Dendritic cell treated with granulocyte-macrophage colony-stimulating factor and Interleukin-4, amounts not matched to agents 40 ng/mL and 50 ng/mL, for 4 days (primary cell): Measurements from ENCODE around the gene LMOD2.

Experiments used
- H3K27ac Mint-ChIP-seq: one replicate; pipeline ENCODE4 v1.8.0; 2022; ENCODE audit warnings: mild to moderate bottlenecking, mixed read lengths
- H3K27me3 Mint-ChIP-seq: one replicate; pipeline ENCODE4 v1.8.0; 2022; ENCODE audit warnings: mild to moderate bottlenecking, mixed read lengths
- H3K36me3 Mint-ChIP-seq: one replicate; pipeline ENCODE4 v1.8.0; 2022; ENCODE audit warnings: low read depth, mixed read lengths
- H3K4me1 Mint-ChIP-seq: one replicate; pipeline ENCODE4 v1.8.0; 2022; ENCODE audit warnings: low read depth, mixed read lengths
- H3K4me3 Mint-ChIP-seq: one replicate; pipeline ENCODE4 v1.8.0; 2022; ENCODE audit warnings: mild to moderate bottlenecking, moderate library complexity, mixed read lengths
- H3K9me3 Mint-ChIP-seq: one replicate; pipeline ENCODE4 v1.8.0; 2022; ENCODE audit warnings: mixed read lengths
- intact Hi-C: fragments of 100-400 bp; cut with micrococcal nuclease; formaldehyde crosslinking; loops from one replicate; pipeline ENCODE4 v1.15.0; 2022

LMOD2 gene

GRCh38 chr7:123655614-123656013, at the start of gene LMOD2:
TSS of gene LMOD2 (plus strand) at chr7:123655866. CDS start at chr7:123655964, 98 bp downstream.
- no peak within 1 kb of the TSS for H3K27ac Mint-ChIP-seq
- no peaks in the 10 kb centered on the region for H3K36me3 Mint-ChIP-seq
- no peaks in the 10 kb centered on the region for H3K4me1 Mint-ChIP-seq
- H3K27me3 Mint-ChIP-seq = peaks cover 4% of the 10 kb centered on the region
- intact Hi-C loops = no loop called here
- no peaks in the 10 kb centered on the region for H3K9me3 Mint-ChIP-seq
- no peak within 1 kb of the TSS for H3K4me3 Mint-ChIP-seq

GRCh38 chr7:123607423-123607975, 48.2 kb upstream of the LMOD2 start:
- H3K36me3 Mint-ChIP-seq = no peaks in the 10 kb centered on the region
- H3K9me3 Mint-ChIP-seq = no peaks in the 10 kb centered on the region
- no peaks in the 10 kb centered on the region for H3K27me3 Mint-ChIP-seq
- no peak overlapping the region for H3K27ac Mint-ChIP-seq
- no peaks in the 10 kb centered on the region for H3K4me1 Mint-ChIP-seq
- no peak overlapping the region for H3K4me3 Mint-ChIP-seq
- intact Hi-C loops = no loop called here

GRCh38 chr7:123608991-123609882, 46.4 kb upstream of the LMOD2 start:
- Mint-ChIP-seq H3K4me3 (no peak overlapping the region), H3K4me1 (no peaks in the 10 kb centered on the region), H3K9me3 (no peaks in the 10 kb centered on the region), H3K27me3 (peaks cover 3% of the 10 kb centered on the region), H3K36me3 (no peaks in the 10 kb centered on the region), H3K27ac (no peak overlapping the region)
- intact Hi-C loops = no loop called here

GRCh38 chr7:123609883-123610239, 45.8 kb upstream of the LMOD2 start:
- H3K36me3 Mint-ChIP-seq = no peaks in the 10 kb centered on the region
- peaks cover 3% of the 10 kb centered on the region for H3K27me3 Mint-ChIP-seq
- H3K4me1 Mint-ChIP-seq = no peaks in the 10 kb centered on the region
- no peak overlapping the region for H3K27ac Mint-ChIP-seq
- H3K4me3 Mint-ChIP-seq = no peak overlapping the region
- no peaks in the 10 kb centered on the region for H3K9me3 Mint-ChIP-seq
- intact Hi-C loops = no loop called here

GRCh38 chr7:123612024-123612423, 43.6 kb upstream of the LMOD2 start:
- Mint-ChIP-seq H3K27ac (no peak overlapping the region), H3K4me1 (no peaks in the 10 kb centered on the region), H3K9me3 (no peaks in the 10 kb centered on the region), H3K27me3 (peaks cover 3% of the 10 kb centered on the region), H3K4me3 (no peak overlapping the region), H3K36me3 (no peaks in the 10 kb centered on the region)
- intact Hi-C loops = no loop called here

GRCh38 chr7:123615344-123615743, 40.3 kb upstream of the LMOD2 start:
- intact Hi-C loops = no loop called here
- H3K4me1 Mint-ChIP-seq = no peaks in the 10 kb centered on the region
- peaks cover 3% of the 10 kb centered on the region for H3K27me3 Mint-ChIP-seq
- no peaks in the 10 kb centered on the region for H3K36me3 Mint-ChIP-seq
- H3K4me3 Mint-ChIP-seq = no peak overlapping the region
- H3K9me3 Mint-ChIP-seq = no peaks in the 10 kb centered on the region
- H3K27ac Mint-ChIP-seq = no peak overlapping the region

GRCh38 chr7:123616223-123616622, 39.4 kb upstream of the LMOD2 start:
- H3K27ac Mint-ChIP-seq = no peak overlapping the region
- H3K36me3 Mint-ChIP-seq = no peaks in the 10 kb centered on the region
- intact Hi-C loops = no loop called here
- H3K4me3 Mint-ChIP-seq = no peak overlapping the region
- H3K4me1 Mint-ChIP-seq = no peaks in the 10 kb centered on the region
- H3K27me3 Mint-ChIP-seq = peaks cover 3% of the 10 kb centered on the region
- no peaks in the 10 kb centered on the region for H3K9me3 Mint-ChIP-seq

GRCh38 chr7:123621707-123622106, 34.0 kb upstream of the LMOD2 start:
- H3K27me3 Mint-ChIP-seq = no peaks in the 10 kb centered on the region
- intact Hi-C loops = no loop called here
- no peaks in the 10 kb centered on the region for H3K36me3 Mint-ChIP-seq
- H3K9me3 Mint-ChIP-seq = no peaks in the 10 kb centered on the region
- no peaks in the 10 kb centered on the region for H3K4me1 Mint-ChIP-seq
- no peak overlapping the region for H3K4me3 Mint-ChIP-seq
- no peak overlapping the region for H3K27ac Mint-ChIP-seq

GRCh38 chr7:123622660-123623386, 32.8 kb upstream of the LMOD2 start:
- intact Hi-C loops = no loop called here
- H3K9me3 Mint-ChIP-seq = no peaks in the 10 kb centered on the region
- no peaks in the 10 kb centered on the region for H3K4me1 Mint-ChIP-seq
- H3K27ac Mint-ChIP-seq = no peak overlapping the region
- no peaks in the 10 kb centered on the region for H3K36me3 Mint-ChIP-seq
- no peaks in the 10 kb centered on the region for H3K27me3 Mint-ChIP-seq
- no peak overlapping the region for H3K4me3 Mint-ChIP-seq

- intact Hi-C loops = no loop called here
- H3K4me1 Mint-ChIP-seq = no peaks in the 10 kb centered on the region
These were observed 31.0 kb upstream of the LMOD2 start for GRCh38 chr7:123624527-123625183.

GRCh38 chr7:123625254-123625653, 30.4 kb upstream of the LMOD2 start:
- no peaks in the 10 kb centered on the region for H3K4me1 Mint-ChIP-seq
- no peaks in the 10 kb centered on the region for H3K36me3 Mint-ChIP-seq
- no peaks in the 10 kb centered on the region for H3K9me3 Mint-ChIP-seq
- H3K27me3 Mint-ChIP-seq = no peaks in the 10 kb centered on the region
- intact Hi-C loops = no loop called here
- H3K27ac Mint-ChIP-seq = no peak overlapping the region
- no peak overlapping the region for H3K4me3 Mint-ChIP-seq

More at GRCh38 chr7:123624527-123625183, 31.0 kb upstream of the LMOD2 start:
- Mint-ChIP-seq H3K9me3 (no peaks in the 10 kb centered on the region), H3K36me3 (no peaks in the 10 kb centered on the region), H3K27me3 (no peaks in the 10 kb centered on the region), H3K27ac (no peak overlapping the region), H3K4me3 (no peak overlapping the region)

GRCh38 chr7:123627851-123628250, 27.8 kb upstream of the LMOD2 start:
- Mint-ChIP-seq H3K27ac (no peak overlapping the region), H3K27me3 (no peaks in the 10 kb centered on the region), H3K4me1 (no peaks in the 10 kb centered on the region), H3K9me3 (no peaks in the 10 kb centered on the region), H3K4me3 (no peak overlapping the region), H3K36me3 (no peaks in the 10 kb centered on the region)
- intact Hi-C loops = no loop called here

GRCh38 chr7:123628829-123629228, 26.8 kb upstream of the LMOD2 start:
- no peaks in the 10 kb centered on the region for H3K27me3 Mint-ChIP-seq
- no peaks in the 10 kb centered on the region for H3K9me3 Mint-ChIP-seq
- no peaks in the 10 kb centered on the region for H3K4me1 Mint-ChIP-seq
- intact Hi-C loops = no loop called here
- no peak overlapping the region for H3K4me3 Mint-ChIP-seq
- no peaks in the 10 kb centered on the region for H3K36me3 Mint-ChIP-seq
- no peak overlapping the region for H3K27ac Mint-ChIP-seq

- H3K27me3 Mint-ChIP-seq = no peaks in the 10 kb centered on the region
- no peaks in the 10 kb centered on the region for H3K4me1 Mint-ChIP-seq
- no peak overlapping the region for H3K27ac Mint-ChIP-seq
These were observed 26.4 kb upstream of the LMOD2 start for GRCh38 chr7:123629281-123629680.

More at GRCh38 chr7:123629281-123629680, 26.4 kb upstream of the LMOD2 start:
- intact Hi-C loops = no loop called here
- H3K9me3 Mint-ChIP-seq = no peaks in the 10 kb centered on the region
- H3K4me3 Mint-ChIP-seq = no peak overlapping the region
- H3K36me3 Mint-ChIP-seq = no peaks in the 10 kb centered on the region
